T-cell (primary cell): ENCODE measurements around the gene PCNX3. TPM values are rescaled to one million over a fixed set of nuclear protein-coding genes. Genes with fewer than 3 reads are reported as not detected.

Experiments
- ATAC-seq, 4 experiments: fragments of 200-7000 bp in 3 of 4; fragments of 150-1000 bp in 1 of 4; cut with Tn5 transposase; replicated peaks in 1 of 4; 1 replicate in 3 of 4; 2 replicates in 1 of 4; pipeline ENCODE4 v1.10.0; 2021; ENCODE audit warnings: moderate library complexity in 3 of 4, mild to moderate bottlenecking in 2 of 4, moderate number of reproducible peaks in 1 of 4
- CTCF ChIA-PET, 2 donors: fragments of 300-600 bp; sonication (Branson Sonifier 250); formaldehyde crosslinking; loops; one replicate each; lab custom pipeline; 2022; ENCODE audit warnings: antibody characterized with exemption in 2 of 2; lab: Charles Lee
- POLR2A ChIA-PET, 2 donors: fragments of 300-600 bp; sonication (Branson Sonifier 250); formaldehyde crosslinking; loops; one replicate each; lab custom pipeline; 2022; ENCODE audit warnings: antibody characterized with exemption in 2 of 2; lab: Charles Lee
- DNase-seq, 35 experiments: peaks; one replicate each; pipeline versions ENCODE4 v3.0.0 to v3.0.0-alpha.2; 2013 to 2023
- H3K27ac ChIP-seq: one replicate; pipeline ENCODE4 v1.5.1; 2013; ENCODE audit warnings: low read length
- H3K27me3 ChIP-seq, 2 experiments: replicated peaks in 1 of 2; 1 replicate in 1 of 2; 2 replicates in 1 of 2; pipeline versions ENCODE4 v1.6.1 to v1.7.0; 2013; ENCODE audit warnings: low read length in 1 of 2, mixed read lengths in 1 of 2; ENCODE audit not compliant: control insufficient read depth in 2 of 2, insufficient read depth in 2 of 2; ENCODE audit errors: extremely low read depth in 1 of 2
- H3K36me3 ChIP-seq, 2 donors: 1 replicate in 1 of 2; 2 replicates in 1 of 2; pipeline versions ENCODE4 v1.6.1 to v1.7.0; 2013; ENCODE audit warnings: low read length in 1 of 2; ENCODE audit not compliant: control insufficient read depth in 2 of 2, insufficient read depth in 1 of 2; ENCODE audit errors: extremely low read depth in 1 of 2
- H3K4me1 ChIP-seq, 2 experiments: 1 replicate in 1 of 2; 2 replicates in 1 of 2; pipeline versions ENCODE4 v1.6.1 to v1.7.0; 2013; ENCODE audit warnings: low read length in 2 of 2, mixed read lengths in 1 of 2; ENCODE audit not compliant: insufficient read depth in 2 of 2, control insufficient read depth in 1 of 2; ENCODE audit errors: extremely low read depth in 1 of 2
- H3K4me3 ChIP-seq, 2 donors: 1 replicate in 1 of 2; 2 replicates in 1 of 2; pipeline versions ENCODE4 v1.5.1 to v1.7.0; 2013; ENCODE audit warnings: mild to moderate bottlenecking in 2 of 2, low read length in 1 of 2, moderate library complexity in 1 of 2; ENCODE audit not compliant: control insufficient read depth in 1 of 2; ENCODE audit errors: extremely low read depth in 1 of 2
- H3K9me3 ChIP-seq: 2 replicates; pipeline ENCODE4 v1.7.0; 2013
- H3K27ac Mint-ChIP-seq, 2 donors: one replicate each; pipeline ENCODE4 v1.8.0; 2020 to 2021; ENCODE audit warnings: mild to moderate bottlenecking in 2 of 2, mixed read lengths in 2 of 2
- H3K27me3 Mint-ChIP-seq, 2 donors: one replicate each; pipeline ENCODE4 v1.8.0; 2021 to 2022; ENCODE audit warnings: mixed read lengths in 2 of 2
- H3K36me3 Mint-ChIP-seq: one replicate; pipeline ENCODE4 v1.8.0; 2021; ENCODE audit warnings: mixed read lengths
- H3K4me1 Mint-ChIP-seq, 3 donors: one replicate each; pipeline ENCODE4 v1.8.0; 2020 to 2022; ENCODE audit warnings: mixed read lengths in 3 of 3, mild to moderate bottlenecking in 1 of 3
- H3K4me3 Mint-ChIP-seq, 3 donors: one replicate each; pipeline ENCODE4 v1.8.0; 2020 to 2022; ENCODE audit warnings: mild to moderate bottlenecking in 3 of 3, mixed read lengths in 3 of 3, moderate library complexity in 3 of 3
- H3K9me3 Mint-ChIP-seq, 3 donors: one replicate each; pipeline ENCODE4 v1.8.0; 2020 to 2022; ENCODE audit warnings: mixed read lengths in 3 of 3
- WGBS: methylation state at CpG from one replicate; pipeline ENCODE4 v1.1.5; 2013; ENCODE audit warnings: missing lambda C conversion rate; ENCODE audit not compliant: insufficient coverage; 5-methylcytosine and 5-hydroxymethylcytosine counted together
- total RNA-seq, 35 experiments: library from RNA in 6 of 35; stranded (reverse) in 6 of 35; fragments of 120-200 nt in 1 of 35; gene quantifications; one replicate each; pipeline versions ENCODE4 v1.2.1 to v1.2.4 and lab custom pipeline; 2013 to 2026

Gene PCNX3
- total RNA-seq, 5 donors from 2014 or later (not counting 1 experiment from before 2014, with no cell fraction given) = 54.2 to 74.7 (median 66.8) TPM

- DNase-seq (no peak), ATAC-seq (no peak)
- no peaks in the 10 kb centered on the region for H3K9me3 Mint-ChIP-seq
- peak overlapping the region; percentile 23 to 78 for H3K27ac Mint-ChIP-seq
- Histone ChIP-seq H3K9me3 (no peaks in the 10 kb centered on the region), H3K27me3 (no peaks in the 10 kb centered on the region), H3K36me3 (peaks cover 32 to 58% of the 10 kb centered on the region in 2 donors), H3K4me1 (peaks cover 7 to 42% of the 10 kb centered on the region in 2 experiments), H3K4me3 (no peak overlapping the region), H3K27ac (peak overlapping the region; percentile 52)
- WGBS = 91% methylated on average over 10 of the region's 11 CpGs
- ChIA-PET CTCF (no interaction called here), POLR2A (no interaction called here)
- H3K4me3 Mint-ChIP-seq = no peak overlapping the region
- peaks cover 6% of the 10 kb centered on the region for H3K36me3 Mint-ChIP-seq
- H3K27me3 Mint-ChIP-seq = no peaks in the 10 kb centered on the region
- peaks cover 25 to 33% (median 26%) of the 10 kb centered on the region in 3 donors for H3K4me1 Mint-ChIP-seq
These were observed 18.9 kb downstream of the PCNX3 start for GRCh38 chr11:65634440-65634839.

GRCh38 chr11:65634905-65635731 is 19.5 kb downstream of the PCNX3 start:
- Histone ChIP-seq H3K27ac (peak overlapping the region; percentile 52), H3K9me3 (no peaks in the 10 kb centered on the region), H3K4me3 (no peak overlapping the region), H3K27me3 (no peaks in the 10 kb centered on the region), H3K4me1 (peaks cover 10 to 48% of the 10 kb centered on the region in 2 experiments), H3K36me3 (peaks cover 27 to 51% of the 10 kb centered on the region in 2 donors)
- no peaks in the 10 kb centered on the region for H3K27me3 Mint-ChIP-seq
- POLR2A ChIA-PET = no interaction called here
- H3K4me3 Mint-ChIP-seq = no peak overlapping the region
- peaks cover 6% of the 10 kb centered on the region for H3K36me3 Mint-ChIP-seq
- no peaks in the 10 kb centered on the region for H3K9me3 Mint-ChIP-seq
- CTCF ChIA-PET = no interaction called here
- no peak for DNase-seq
- H3K4me1 Mint-ChIP-seq = peaks cover 32 to 40% (median 33%) of the 10 kb centered on the region in 3 donors
- H3K27ac Mint-ChIP-seq = no peak overlapping the region
- WGBS = 98% methylated on average over 40 of the region's 46 CpGs
- ATAC-seq = no peak

- POLR2A ChIA-PET = no interaction called here
- Histone ChIP-seq H3K36me3 (peaks cover 20 to 43% of the 10 kb centered on the region in 2 donors), H3K27ac (no peak overlapping the region), H3K4me1 (peaks cover 15 to 61% of the 10 kb centered on the region in 2 experiments), H3K4me3 (no peak overlapping the region), H3K27me3 (no peaks in the 10 kb centered on the region), H3K9me3 (no peaks in the 10 kb centered on the region)
- Mint-ChIP-seq H3K4me3 (peak overlapping the region; percentile 51 to 92 (median 63)), H3K4me1 (peaks cover 40 to 50% (median 42%) of the 10 kb centered on the region in 3 donors), H3K27ac (peak overlapping the region; percentile 71 to 75), H3K36me3 (peaks cover 6% of the 10 kb centered on the region), H3K9me3 (no peaks in the 10 kb centered on the region), H3K27me3 (no peaks in the 10 kb centered on the region)
- no peak for DNase-seq
- CTCF ChIA-PET = no interaction called here
- no peak for ATAC-seq
- 94% methylated on average over 14 of the region's 28 CpGs for WGBS
These were observed 20.8 kb downstream of the PCNX3 start for GRCh38 chr11:65636108-65637031.

- ATAC-seq (no peak), DNase-seq (no peak)
- ChIA-PET POLR2A (interaction anchor here in 1 of 2 donors (1.3 to 3.2 kb wide), 2 partner anchors 16 to 21 kb away, joined by 7 to 21 read pairs; partner anchors contain the start of gene PCNX3), CTCF (interaction anchor here in 1 of 2 donors (1.4 kb wide), 1 partner anchor 21 kb away, joined by 4 read pairs; the partner anchor contains the start of gene PCNX3)
- Histone ChIP-seq H3K9me3 (no peaks in the 10 kb centered on the region), H3K36me3 (peaks cover 20 to 46% of the 10 kb centered on the region in 2 donors), H3K4me3 (no peak overlapping the region), H3K27me3 (no peaks in the 10 kb centered on the region), H3K4me1 (peaks cover 18 to 68% of the 10 kb centered on the region in 2 experiments), H3K27ac (peak overlapping the region; percentile 72)
- Mint-ChIP-seq H3K36me3 (peaks cover 8% of the 10 kb centered on the region), H3K27ac (peak overlapping the region; percentile 75 to 77), H3K4me3 (peak overlapping the region; percentile 78 to 92 (median 89)), H3K4me1 (peaks cover 47 to 57% (median 49%) of the 10 kb centered on the region in 3 donors), H3K27me3 (no peaks in the 10 kb centered on the region), H3K9me3 (no peaks in the 10 kb centered on the region)
- WGBS = no CpG with 5 or more reads among the region's 3 CpGs
These were observed 21.5 kb downstream of the PCNX3 start for GRCh38 chr11:65637032-65637557.

- Mint-ChIP-seq H3K9me3 (no peaks in the 10 kb centered on the region), H3K36me3 (peaks cover 8% of the 10 kb centered on the region), H3K4me3 (peak within 1 kb of the TSS; percentile 89 to 95 (median 92)), H3K4me1 (peaks cover 47 to 57% (median 49%) of the 10 kb centered on the region in 3 donors), H3K27me3 (no peaks in the 10 kb centered on the region), H3K27ac (peak within 1 kb of the TSS; percentile 94 to 96)
- ATAC-seq = peak; percentile 58 to 76 (median 66)
- peaks cover 20 to 76% of the 10 kb centered on the region in 2 experiments for H3K4me1 ChIP-seq
- DNase-seq = peak in 34 of 35 experiments; percentile 34 to 89 (median 58)
- CTCF ChIA-PET = interaction anchor here (0.5 to 1.4 kb wide), 3 partner anchors 22 to 353 kb away, joined by 3 to 6 read pairs (median 4); partner anchors contain the start of gene PCNX3 (in 1 of the 2)
- WGBS = 5% methylated on average over 34 of the region's 46 CpGs
- H3K36me3 ChIP-seq = peaks cover 22 to 50% of the 10 kb centered on the region in 2 donors
- no peaks in the 10 kb centered on the region for H3K9me3 ChIP-seq
- no peaks in the 10 kb centered on the region for H3K27me3 ChIP-seq
- H3K4me3 ChIP-seq = peak within 1 kb of the TSS; percentile 93 to 96
- H3K27ac ChIP-seq = peak within 1 kb of the TSS; percentile 100
- POLR2A ChIA-PET = interaction anchor here (0.6 to 3.2 kb wide), 7 partner anchors 15 to 674 kb away, joined by 3 to 21 read pairs (median 3); partner anchors contain the start of genes PCNX3 (in 1 of the 2) and SF3B2 (in 1 of the 2)
These were observed 22.3 kb downstream of the PCNX3 start, which contains the start of gene SIPA1 for GRCh38 chr11:65637794-65638419. Gene SIPA1 (plus strand): TSS chr11:65638101. CDS start chr11:65640922, 2,821 bp downstream.
